Measurements from ENCODE around the gene BEND7. TPM values are rescaled to one million over a fixed set of nuclear protein-coding genes. Genes with fewer than 3 reads are reported as not detected.

The BEND7 gene
- polyA plus RNA-seq, 1 of the 3 experiments (the other 2 are of a cell fraction): 9.2 TPM

DNA sequence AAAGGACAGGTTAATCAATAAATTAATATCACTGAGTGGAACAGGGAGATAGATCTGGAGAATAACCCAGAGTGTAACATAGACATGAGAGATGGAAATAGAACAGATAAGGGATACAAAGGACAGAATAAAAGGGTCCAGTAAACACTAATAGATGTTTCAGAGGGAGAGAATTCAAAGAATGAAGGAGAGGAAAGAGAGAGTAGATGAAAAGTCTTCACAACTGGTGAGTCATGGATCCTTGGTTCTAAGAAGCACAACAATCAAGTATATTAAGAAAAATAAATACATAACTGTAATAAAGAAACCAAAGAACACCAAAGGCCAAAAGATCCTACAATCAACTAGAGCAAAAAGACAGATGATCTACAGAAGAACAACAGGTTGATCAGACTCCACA is 66.3 kb downstream of the BEND7 start:
- no peak overlapping the region for H3K4me3 ChIP-seq (ENCODE audit: low read depth in 2 of 2, low read length in 1 of 2)
- H3F3A ChIP-seq (replicated peaks; ENCODE audit: insufficient read depth): no peaks in the 10 kb centered on the region
- no peaks in the 10 kb centered on the region for H3K27me3 ChIP-seq (ENCODE audit: insufficient read depth)
- H3K4me2 ChIP-seq: no peak overlapping the region
- peaks cover 0 to 14% of the 10 kb centered on the region in 2 experiments for H3K36me3 ChIP-seq (replicated peaks in 1 of 2; ENCODE audit: control insufficient read depth in 1 of 2, insufficient read depth in 2 of 2, low read length in 1 of 2)
- H4K20me1 ChIP-seq (ENCODE audit: insufficient read depth): no peaks in the 10 kb centered on the region
- ChIA-PET CTCF (no interaction called here), POLR2A (no interaction called here)
- H3K9me3 ChIP-seq: no peaks in the 10 kb centered on the region
- H3K27ac ChIP-seq (ENCODE audit: low read depth in 2 of 2, low read length in 1 of 2): no peak overlapping the region
- H3K79me2 ChIP-seq (ENCODE audit: insufficient read depth): no peaks in the 10 kb centered on the region
- H3K9ac ChIP-seq: no peak overlapping the region
- no peaks in the 10 kb centered on the region for H3K9me2 ChIP-seq
- DNase-seq: no peak
- H2AFZ ChIP-seq (ENCODE audit: low read depth): no peak overlapping the region
- no peaks in the 10 kb centered on the region for H3K4me1 ChIP-seq (ENCODE audit: control insufficient read depth in 1 of 2, insufficient read depth in 2 of 2, low read depth in 1 of 2, low read length in 1 of 2)
- TF ChIP-seq NFIC (IDR thresholded peaks at IDR 0.05; ENCODE audit: borderline replicate concordance) (no peak), RXRA (IDR thresholded peaks at IDR 0.05; ENCODE audit: borderline replicate concordance, low read depth) (no peak), NRF1 (IDR thresholded peaks at IDR 0.05; ENCODE audit: low read depth, low read length) (no peak), JUND (IDR thresholded peaks at IDR 0.05) (no peak)
- TF ChIP-seq, protein P1, sequence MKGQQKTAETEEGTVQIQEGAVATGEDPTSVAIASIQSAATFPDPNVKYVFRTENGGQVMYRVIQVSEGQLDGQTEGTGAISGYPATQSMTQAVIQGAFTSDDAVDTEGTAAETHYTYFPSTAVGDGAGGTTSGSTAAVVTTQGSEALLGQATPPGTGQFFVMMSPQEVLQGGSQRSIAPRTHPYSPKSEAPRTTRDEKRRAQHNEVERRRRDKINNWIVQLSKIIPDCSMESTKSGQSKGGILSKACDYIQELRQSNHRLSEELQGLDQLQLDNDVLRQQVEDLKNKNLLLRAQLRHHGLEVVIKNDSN (IDR thresholded peaks at IDR 0.05; ENCODE audit: borderline replicate concordance, low read depth): no peak

DNA sequence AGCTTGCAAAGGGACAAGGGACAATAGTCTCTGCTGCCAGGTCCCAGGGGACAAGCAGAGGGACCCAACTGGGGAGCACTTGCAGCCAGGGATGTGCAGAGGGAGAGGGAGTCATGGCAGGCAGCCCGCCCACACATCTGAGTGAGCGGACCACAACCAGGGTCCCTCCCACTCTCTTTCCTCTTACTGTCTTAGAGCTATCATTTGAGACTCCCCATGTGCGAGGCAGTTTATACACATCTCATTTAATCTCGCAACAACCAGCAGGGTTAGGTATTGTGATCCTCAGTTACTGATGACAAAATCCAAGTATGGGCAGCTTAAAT is 70.2 kb downstream of the BEND7 start:
- no peaks in the 10 kb centered on the region for H3K4me1 ChIP-seq (ENCODE audit: control insufficient read depth in 1 of 2, insufficient read depth in 2 of 2, low read depth in 1 of 2, low read length in 1 of 2)
- no peaks in the 10 kb centered on the region for H4K20me1 ChIP-seq (ENCODE audit: insufficient read depth)
- no peak overlapping the region for H3K27ac ChIP-seq (ENCODE audit: low read depth in 2 of 2, low read length in 1 of 2)
- H3K36me3 ChIP-seq (replicated peaks in 1 of 2; ENCODE audit: control insufficient read depth in 1 of 2, insufficient read depth in 2 of 2, low read length in 1 of 2): peaks cover 0 to 9% of the 10 kb centered on the region in 2 experiments
- H3K9me2 ChIP-seq: no peaks in the 10 kb centered on the region
- no peak overlapping the region for H3K9ac ChIP-seq
- WGBS (ENCODE audit: low lambda C conversion rate): 93% methylated on average over 4 of the region's 4 CpGs
- H3K4me3 ChIP-seq (ENCODE audit: low read depth in 2 of 2, low read length in 1 of 2): no peak overlapping the region
- CTCF ChIA-PET: interaction anchor here (1.3 to 5.2 kb wide), 4 partner anchors 12 to 37 kb away, joined by 3 to 23 read pairs (median 4); no protein-coding TSS in a partner anchor
- H3K9me3 ChIP-seq: no peaks in the 10 kb centered on the region
- H3K79me2 ChIP-seq (ENCODE audit: insufficient read depth): no peaks in the 10 kb centered on the region
- no peak for DNase-seq
- H3K4me2 ChIP-seq: no peak overlapping the region
- H2AFZ ChIP-seq (ENCODE audit: low read depth): no peak overlapping the region
- no peaks in the 10 kb centered on the region for H3F3A ChIP-seq (replicated peaks; ENCODE audit: insufficient read depth)
- H3K27me3 ChIP-seq (ENCODE audit: insufficient read depth): no peaks in the 10 kb centered on the region
- POLR2A ChIA-PET: no interaction called here
- no peak for TF ChIP-seq GATA2 (CRISPR knock-in tag; IDR thresholded peaks at IDR 0.05)

GRCh38 chr10:13457958-13458686 is 70.7 kb downstream of the BEND7 start:
- WGBS (ENCODE audit: low lambda C conversion rate): 85% methylated on average over 13 of the region's 13 CpGs
- H3K4me1 ChIP-seq (ENCODE audit: control insufficient read depth in 1 of 2, insufficient read depth in 2 of 2, low read depth in 1 of 2, low read length in 1 of 2): no peaks in the 10 kb centered on the region
- ChIA-PET POLR2A (no interaction called here), CTCF (interaction anchor here (0.7 to 5.2 kb wide), 5 partner anchors 12 to 319 kb away, joined by 3 to 23 read pairs (median 3); no protein-coding TSS in a partner anchor)
- no peak overlapping the region for H3K4me2 ChIP-seq
- peaks cover 0 to 7% of the 10 kb centered on the region in 2 experiments for H3K36me3 ChIP-seq (replicated peaks in 1 of 2; ENCODE audit: control insufficient read depth in 1 of 2, insufficient read depth in 2 of 2, low read length in 1 of 2)
- no peaks in the 10 kb centered on the region for H3K9me2 ChIP-seq
- H3K27ac ChIP-seq (ENCODE audit: low read depth in 2 of 2, low read length in 1 of 2): no peak overlapping the region
- H3K4me3 ChIP-seq (ENCODE audit: low read depth in 2 of 2, low read length in 1 of 2): no peak overlapping the region
- no peaks in the 10 kb centered on the region for H3K27me3 ChIP-seq (ENCODE audit: insufficient read depth)
- H4K20me1 ChIP-seq (ENCODE audit: insufficient read depth): no peaks in the 10 kb centered on the region
- no peak overlapping the region for H3K9ac ChIP-seq
- no peak overlapping the region for H2AFZ ChIP-seq (ENCODE audit: low read depth)
- H3K9me3 ChIP-seq: no peaks in the 10 kb centered on the region
- H3F3A ChIP-seq (replicated peaks; ENCODE audit: insufficient read depth): no peaks in the 10 kb centered on the region
- H3K79me2 ChIP-seq (ENCODE audit: insufficient read depth): no peaks in the 10 kb centered on the region
- DNase-seq: no peak
- TF ChIP-seq MXI1 (IDR thresholded peaks at IDR 0.05; ENCODE audit: low read depth, low read length) (no peak), GATA2 (CRISPR knock-in tag; IDR thresholded peaks at IDR 0.05) (no peak), EP300 (IDR thresholded peaks at IDR 0.05; ENCODE audit: borderline replicate concordance in 1 of 2, low read depth in 1 of 2, low read length in 1 of 2) (no peak), NFIC (IDR thresholded peaks at IDR 0.05; ENCODE audit: borderline replicate concordance) (no peak), ELF1 (IDR thresholded peaks at IDR 0.05) (no peak), IRF3 (IDR thresholded peaks at IDR 0.05; ENCODE audit: low read depth, low read length) (no peak), NRF1 (IDR thresholded peaks at IDR 0.05; ENCODE audit: low read depth, low read length) (no peak), CHD2 (IDR thresholded peaks at IDR 0.05; ENCODE audit: low read length, partially characterized antibody) (no peak), GABPA (IDR thresholded peaks at IDR 0.05; ENCODE audit: low read depth) (no peak)
- TF ChIP-seq, protein P2, sequence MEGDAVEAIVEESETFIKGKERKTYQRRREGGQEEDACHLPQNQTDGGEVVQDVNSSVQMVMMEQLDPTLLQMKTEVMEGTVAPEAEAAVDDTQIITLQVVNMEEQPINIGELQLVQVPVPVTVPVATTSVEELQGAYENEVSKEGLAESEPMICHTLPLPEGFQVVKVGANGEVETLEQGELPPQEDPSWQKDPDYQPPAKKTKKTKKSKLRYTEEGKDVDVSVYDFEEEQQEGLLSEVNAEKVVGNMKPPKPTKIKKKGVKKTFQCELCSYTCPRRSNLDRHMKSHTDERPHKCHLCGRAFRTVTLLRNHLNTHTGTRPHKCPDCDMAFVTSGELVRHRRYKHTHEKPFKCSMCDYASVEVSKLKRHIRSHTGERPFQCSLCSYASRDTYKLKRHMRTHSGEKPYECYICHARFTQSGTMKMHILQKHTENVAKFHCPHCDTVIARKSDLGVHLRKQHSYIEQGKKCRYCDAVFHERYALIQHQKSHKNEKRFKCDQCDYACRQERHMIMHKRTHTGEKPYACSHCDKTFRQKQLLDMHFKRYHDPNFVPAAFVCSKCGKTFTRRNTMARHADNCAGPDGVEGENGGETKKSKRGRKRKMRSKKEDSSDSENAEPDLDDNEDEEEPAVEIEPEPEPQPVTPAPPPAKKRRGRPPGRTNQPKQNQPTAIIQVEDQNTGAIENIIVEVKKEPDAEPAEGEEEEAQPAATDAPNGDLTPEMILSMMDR (IDR thresholded peaks at IDR 0.05): no peak
- TF ChIP-seq, protein P3, sequence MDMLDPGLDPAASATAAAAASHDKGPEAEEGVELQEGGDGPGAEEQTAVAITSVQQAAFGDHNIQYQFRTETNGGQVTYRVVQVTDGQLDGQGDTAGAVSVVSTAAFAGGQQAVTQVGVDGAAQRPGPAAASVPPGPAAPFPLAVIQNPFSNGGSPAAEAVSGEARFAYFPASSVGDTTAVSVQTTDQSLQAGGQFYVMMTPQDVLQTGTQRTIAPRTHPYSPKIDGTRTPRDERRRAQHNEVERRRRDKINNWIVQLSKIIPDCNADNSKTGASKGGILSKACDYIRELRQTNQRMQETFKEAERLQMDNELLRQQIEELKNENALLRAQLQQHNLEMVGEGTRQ (IDR thresholded peaks at IDR 0.05; ENCODE audit: borderline replicate concordance, low read depth, low read length): no peak
- TF ChIP-seq, protein P4, sequence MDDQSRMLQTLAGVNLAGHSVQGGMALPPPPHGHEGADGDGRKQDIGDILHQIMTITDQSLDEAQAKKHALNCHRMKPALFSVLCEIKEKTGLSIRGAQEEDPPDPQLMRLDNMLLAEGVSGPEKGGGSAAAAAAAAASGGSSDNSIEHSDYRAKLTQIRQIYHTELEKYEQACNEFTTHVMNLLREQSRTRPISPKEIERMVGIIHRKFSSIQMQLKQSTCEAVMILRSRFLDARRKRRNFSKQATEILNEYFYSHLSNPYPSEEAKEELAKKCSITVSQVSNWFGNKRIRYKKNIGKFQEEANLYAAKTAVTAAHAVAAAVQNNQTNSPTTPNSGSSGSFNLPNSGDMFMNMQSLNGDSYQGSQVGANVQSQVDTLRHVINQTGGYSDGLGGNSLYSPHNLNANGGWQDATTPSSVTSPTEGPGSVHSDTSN (IDR thresholded peaks at IDR 0.05): no peak
